Immature natural killer cell (primary cell): ENCODE results near the gene SRGAP3. TPM values are rescaled to one million over a fixed set of nuclear protein-coding genes. Genes with fewer than 3 reads are reported as not detected.
"Not testable (repeated sequence)": the region's sequence is repeated elsewhere in the genome, so short reads cannot be mapped to it uniquely, and the experiment has no call there.

Experiments used
- DNase-seq, 3 donors: peaks; one replicate each; pipeline ENCODE4 v3.0.0; 2022; ENCODE audit warnings: mixed read lengths in 1 of 3
- H3K27ac Mint-ChIP-seq, 6 donors: one replicate each; pipeline ENCODE4 v1.8.0; 2020; ENCODE audit warnings: mixed read lengths in 6 of 6, mild to moderate bottlenecking in 5 of 6, inconsistent platforms in 4 of 6, moderate library complexity in 3 of 6
- H3K27me3 Mint-ChIP-seq, 3 donors: one replicate each; pipeline ENCODE4 v1.8.0; 2020 to 2021; ENCODE audit warnings: low read depth in 3 of 3, mild to moderate bottlenecking in 3 of 3, mixed read lengths in 3 of 3, moderate library complexity in 3 of 3, inconsistent platforms in 1 of 3
- H3K36me3 Mint-ChIP-seq, 3 donors: one replicate each; pipeline ENCODE4 v1.8.0; 2020; ENCODE audit warnings: mixed read lengths in 3 of 3, inconsistent platforms in 2 of 3, mild to moderate bottlenecking in 2 of 3
- H3K4me1 Mint-ChIP-seq, 2 donors: one replicate each; pipeline ENCODE4 v1.8.0; 2020; ENCODE audit warnings: inconsistent platforms in 2 of 2, mild to moderate bottlenecking in 2 of 2, mixed read lengths in 2 of 2, moderate library complexity in 1 of 2
- H3K4me3 Mint-ChIP-seq, 5 donors: one replicate each; pipeline ENCODE4 v1.8.0; 2020; ENCODE audit warnings: mild to moderate bottlenecking in 5 of 5, mixed read lengths in 5 of 5, inconsistent platforms in 3 of 5, moderate library complexity in 3 of 5
- H3K9me3 Mint-ChIP-seq, 6 donors: one replicate each; pipeline ENCODE4 v1.8.0; 2020; ENCODE audit warnings: mild to moderate bottlenecking in 6 of 6, mixed read lengths in 6 of 6, inconsistent platforms in 4 of 6, moderate library complexity in 3 of 6
- polyA plus RNA-seq, 3 donors: library from polyadenylated mRNA; unstranded; fragments of 300-500 nt; fragmentation: Illumina TruSeq; gene quantifications; one replicate each; pipeline ENCODE4 v1.2.3, GENCODE V29; 2021

Gene SRGAP3
- under 1 TPM in 2 of 3 donors, not detected in 1; 0.29 to 0.99 TPM for polyA plus RNA-seq

DNA sequence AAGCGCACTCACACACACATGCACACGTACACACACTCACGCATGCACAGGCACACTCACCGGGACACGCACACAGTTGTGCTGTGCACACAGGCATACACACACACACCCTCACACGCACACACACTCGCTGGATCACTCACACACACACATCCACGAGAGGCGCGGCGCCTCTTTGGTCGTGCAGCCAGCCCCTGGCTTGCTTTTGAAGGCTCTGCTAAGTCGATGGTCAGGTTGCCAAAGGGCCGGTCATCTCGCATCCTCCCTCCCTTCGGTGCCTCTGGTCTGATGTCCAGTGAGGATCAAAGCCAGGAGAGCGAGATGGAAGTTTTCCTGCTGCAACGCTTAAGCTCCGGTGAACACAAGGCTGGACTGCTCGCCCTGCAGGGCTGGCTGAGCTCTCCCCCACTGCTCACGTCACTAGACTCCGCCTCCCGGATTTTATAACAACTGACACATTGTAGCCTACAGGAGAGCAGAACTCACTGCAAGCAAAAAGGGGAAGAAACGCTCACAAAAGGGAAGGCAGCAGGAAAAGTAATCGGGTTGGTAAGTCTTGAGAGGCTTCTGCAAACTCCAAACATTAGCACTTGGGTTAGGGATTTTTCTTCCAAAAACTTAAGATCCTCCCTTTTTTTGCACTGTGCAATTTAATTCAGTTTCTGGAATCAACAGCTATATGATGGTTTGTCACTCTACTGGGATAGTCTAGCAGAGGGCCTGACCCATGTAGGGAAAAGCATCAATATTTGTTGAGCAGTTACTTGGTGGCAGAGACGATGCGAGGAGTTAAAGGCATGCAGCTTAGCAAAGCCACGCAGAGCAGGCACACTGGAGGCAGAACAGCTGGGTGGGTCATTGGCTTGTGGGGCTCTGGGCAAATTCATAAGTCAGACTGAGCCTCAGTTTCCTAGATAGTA, at the start of gene SRGAP3:
SRGAP3 (minus strand) TSS at position 374 of the 920 bp plus-strand sequence. CDS start 695 bp downstream, outside the sequence.
- Mint-ChIP-seq H3K4me1 (peaks cover 24% of the 10 kb centered on the region in 2 donors), H3K27me3 (peaks cover 1 to 3% (median 3%) of the 10 kb centered on the region in 3 donors), H3K9me3 (no peaks in the 10 kb centered on the region), H3K36me3 (no peaks in the 10 kb centered on the region), H3K4me3 (peak within 1 kb of the TSS; percentile 90 to 95 (median 93)), H3K27ac (peak within 1 kb of the TSS in 5 of 6 donors; percentile 0 to 67 (median 38))
- DNase-seq, result peak; percentile 73 to 74 (median 74)

GRCh38 chr3:9298236-9298635, 48.8 kb upstream of the SRGAP3 start:
- Mint-ChIP-seq H3K9me3 (no peaks in the 10 kb centered on the region), H3K4me3 (no peak overlapping the region), H3K27me3 (peaks cover 4 to 10% (median 4%) of the 10 kb centered on the region in 3 donors), H3K36me3 (no peaks in the 10 kb centered on the region), H3K4me1 (peaks cover 5 to 10% of the 10 kb centered on the region in 2 donors), H3K27ac (no peak overlapping the region)
- DNase-seq, result no peak

GRCh38 chr3:9296241-9296640, 46.8 kb upstream of the SRGAP3 start:
- no peak for DNase-seq
- H3K4me1 Mint-ChIP-seq, result peaks cover 0 to 2% of the 10 kb centered on the region in 2 donors
- H3K27me3 Mint-ChIP-seq, result peaks cover 1 to 7% (median 7%) of the 10 kb centered on the region in 3 donors
- H3K27ac Mint-ChIP-seq, result no peak overlapping the region
- no peaks in the 10 kb centered on the region for H3K36me3 Mint-ChIP-seq
- H3K9me3 Mint-ChIP-seq, result no peaks in the 10 kb centered on the region
- no peak overlapping the region for H3K4me3 Mint-ChIP-seq

- no peak for DNase-seq
- H3K4me3 Mint-ChIP-seq, result no peak overlapping the region
- no peaks in the 10 kb centered on the region for H3K4me1 Mint-ChIP-seq
- H3K27me3 Mint-ChIP-seq, result peaks cover 1 to 11% (median 6%) of the 10 kb centered on the region in 3 donors
- H3K9me3 Mint-ChIP-seq, result no peaks in the 10 kb centered on the region
- H3K27ac Mint-ChIP-seq, result no peak overlapping the region
- no peaks in the 10 kb centered on the region for H3K36me3 Mint-ChIP-seq
Observed at GRCh38 chr3:9295007-9295406, 45.6 kb upstream of the SRGAP3 start.

GRCh38 chr3:9293953-9294352, 44.5 kb upstream of the SRGAP3 start:
- DNase-seq, H3K4me1 Mint-ChIP-seq, H3K4me3 Mint-ChIP-seq, H3K36me3 Mint-ChIP-seq, H3K27ac Mint-ChIP-seq, H3K9me3 Mint-ChIP-seq: not testable (repeated sequence)
- H3K27me3 Mint-ChIP-seq, result peaks cover 3 to 15% (median 6%) of the 10 kb centered on the region in 3 donors

DNA sequence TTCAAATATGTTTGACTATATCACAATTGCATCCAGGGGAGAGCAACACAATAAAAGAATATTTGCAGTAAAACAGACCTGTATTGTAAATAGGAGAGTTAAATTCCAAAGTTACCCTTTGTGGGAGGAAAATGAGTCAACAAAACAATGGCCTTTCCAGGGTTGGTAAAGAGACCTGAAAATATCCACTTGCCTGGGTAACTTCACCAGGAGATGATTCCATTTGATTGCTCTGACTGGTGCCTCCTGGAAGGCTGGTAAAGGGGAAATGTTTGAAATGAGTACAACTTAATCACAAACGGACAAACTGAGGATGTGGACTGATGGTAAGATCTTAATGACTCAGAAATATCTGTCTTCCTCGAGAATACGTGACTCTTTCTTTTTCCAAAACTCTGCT, 43.6 kb upstream of the SRGAP3 start:
- Mint-ChIP-seq H3K4me1 (no peaks in the 10 kb centered on the region), H3K4me3 (no peak overlapping the region), H3K36me3 (no peaks in the 10 kb centered on the region), H3K27me3 (peaks cover 3 to 15% (median 6%) of the 10 kb centered on the region in 3 donors), H3K27ac (no peak overlapping the region), H3K9me3 (no peaks in the 10 kb centered on the region)
- no peak for DNase-seq

GRCh38 chr3:9292516-9292915, 43.1 kb upstream of the SRGAP3 start:
- no peaks in the 10 kb centered on the region for H3K4me1 Mint-ChIP-seq
- H3K9me3 Mint-ChIP-seq, result no peaks in the 10 kb centered on the region
- no peak overlapping the region for H3K4me3 Mint-ChIP-seq
- H3K27me3 Mint-ChIP-seq, result peaks cover 3 to 15% (median 6%) of the 10 kb centered on the region in 3 donors
- DNase-seq, result no peak
- H3K27ac Mint-ChIP-seq, result no peak overlapping the region
- no peaks in the 10 kb centered on the region for H3K36me3 Mint-ChIP-seq

DNA sequence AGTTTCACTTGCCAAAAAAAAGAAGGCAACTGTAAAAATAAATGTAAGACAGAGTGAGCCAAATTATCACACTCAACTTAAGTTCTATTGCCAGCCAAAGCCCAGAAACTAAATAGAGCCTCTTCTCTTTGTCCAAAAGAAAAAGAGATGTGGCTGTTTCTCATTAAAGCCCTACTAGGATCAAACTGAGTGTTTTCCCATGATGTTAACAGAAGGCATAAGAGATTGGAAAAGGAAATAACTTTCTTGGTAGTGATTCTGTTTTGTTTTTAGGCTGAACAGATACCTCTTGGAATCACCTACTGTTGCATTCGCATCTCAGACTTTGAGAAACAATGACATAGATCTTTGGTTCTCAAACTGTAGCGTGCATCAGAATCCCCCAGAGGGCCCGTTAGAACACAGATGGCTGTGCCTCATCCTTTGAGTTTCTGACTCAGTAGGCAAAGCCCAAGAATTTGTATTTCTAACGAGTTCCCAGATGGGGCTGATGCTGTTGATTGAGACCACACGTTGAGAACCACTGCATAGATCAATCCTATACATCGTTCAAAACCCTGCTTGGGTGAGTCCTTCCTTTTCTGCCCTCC, 42.5 kb upstream of the SRGAP3 start:
- H3K9me3 Mint-ChIP-seq, result no peaks in the 10 kb centered on the region
- no peaks in the 10 kb centered on the region for H3K4me1 Mint-ChIP-seq
- peaks cover 3 to 15% (median 6%) of the 10 kb centered on the region in 3 donors for H3K27me3 Mint-ChIP-seq
- no peak overlapping the region for H3K27ac Mint-ChIP-seq
- no peak for DNase-seq
- H3K4me3 Mint-ChIP-seq, result no peak overlapping the region
- no peaks in the 10 kb centered on the region for H3K36me3 Mint-ChIP-seq

GRCh38 chr3:9290566-9290965, 41.1 kb upstream of the SRGAP3 start:
- no peak overlapping the region for H3K27ac Mint-ChIP-seq
- no peaks in the 10 kb centered on the region for H3K9me3 Mint-ChIP-seq
- H3K4me1 Mint-ChIP-seq, result no peaks in the 10 kb centered on the region
- no peaks in the 10 kb centered on the region for H3K36me3 Mint-ChIP-seq
- no peak overlapping the region for H3K4me3 Mint-ChIP-seq
- H3K27me3 Mint-ChIP-seq, result peaks cover 3 to 15% (median 6%) of the 10 kb centered on the region in 3 donors
- DNase-seq, result no peak

- H3K4me1 Mint-ChIP-seq, H3K4me3 Mint-ChIP-seq, DNase-seq, H3K27ac Mint-ChIP-seq, H3K36me3 Mint-ChIP-seq, H3K9me3 Mint-ChIP-seq, H3K27me3 Mint-ChIP-seq: not testable (repeated sequence)
Observed at GRCh38 chr3:9281533-9281932, 32.1 kb upstream of the SRGAP3 start.

DNA sequence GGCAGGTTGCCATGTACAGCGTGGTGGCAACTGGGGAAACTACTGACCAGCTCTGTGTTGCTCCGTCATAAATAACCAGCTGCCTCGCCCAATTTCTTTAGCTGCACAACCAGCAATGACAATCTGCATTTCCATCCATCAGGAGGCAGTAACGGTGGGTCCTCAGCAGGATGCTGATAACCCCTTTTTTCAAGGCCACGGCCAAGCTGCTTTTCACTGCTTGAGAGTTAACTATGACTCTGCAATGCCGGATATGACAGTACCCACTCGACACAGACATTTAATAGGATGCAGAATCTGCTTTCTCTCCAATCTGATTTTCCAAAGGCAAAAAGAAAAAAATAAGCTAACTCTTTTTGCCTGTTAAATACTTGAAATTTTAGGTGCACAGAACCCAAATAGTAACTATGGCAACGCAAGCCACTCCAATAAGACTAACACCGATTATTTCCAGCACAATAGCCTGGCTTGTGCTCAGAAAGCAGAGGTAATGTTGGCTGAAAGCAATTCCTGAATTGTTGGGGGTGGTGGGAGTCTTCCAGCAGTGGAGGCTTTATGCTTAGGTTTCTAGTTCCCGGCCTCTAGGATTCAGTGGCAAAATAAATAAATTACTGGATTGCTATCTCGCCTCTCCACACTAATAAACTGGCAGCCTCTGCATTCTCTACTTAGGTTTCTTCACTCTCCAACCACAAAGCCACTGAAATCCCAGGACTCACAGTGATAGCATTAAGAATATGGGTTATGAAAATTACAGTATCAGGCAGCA, 31.2 kb upstream of the SRGAP3 start:
- Mint-ChIP-seq H3K4me3 (no peak overlapping the region), H3K27me3 (peaks cover 1 to 3% (median 2%) of the 10 kb centered on the region in 3 donors), H3K4me1 (no peaks in the 10 kb centered on the region), H3K36me3 (no peaks in the 10 kb centered on the region), H3K9me3 (no peaks in the 10 kb centered on the region), H3K27ac (no peak overlapping the region)
- no peak for DNase-seq

DNA sequence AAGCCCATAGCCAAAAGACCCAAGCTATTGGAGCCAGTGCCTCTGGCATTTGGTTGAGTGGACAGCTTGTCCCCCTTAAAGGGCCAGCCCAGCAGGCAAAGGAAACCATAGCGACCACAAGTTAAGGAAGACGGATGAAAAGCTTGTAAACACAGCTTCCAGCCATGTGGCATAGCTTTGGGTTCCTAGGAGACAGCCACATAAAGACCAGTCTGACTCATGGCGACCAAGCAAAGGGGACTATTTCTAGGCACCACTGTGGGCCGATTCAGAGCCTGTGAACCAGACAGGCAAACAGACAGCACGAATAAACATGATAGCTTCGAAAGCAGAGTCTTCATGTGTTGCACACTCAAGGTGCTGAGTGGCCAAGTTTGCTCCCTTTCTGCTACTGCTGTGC, 30.5 kb upstream of the SRGAP3 start:
- H3K27me3 Mint-ChIP-seq, result peaks cover 1 to 3% (median 2%) of the 10 kb centered on the region in 3 donors
- no peak for DNase-seq
- H3K4me1 Mint-ChIP-seq, result no peaks in the 10 kb centered on the region
- no peak overlapping the region for H3K27ac Mint-ChIP-seq
- no peaks in the 10 kb centered on the region for H3K36me3 Mint-ChIP-seq
- no peak overlapping the region for H3K4me3 Mint-ChIP-seq
- no peaks in the 10 kb centered on the region for H3K9me3 Mint-ChIP-seq

GRCh38 chr3:9278498-9278897, 29.1 kb upstream of the SRGAP3 start:
- Mint-ChIP-seq H3K4me1 (no peaks in the 10 kb centered on the region), H3K27ac (no peak overlapping the region), H3K36me3 (no peaks in the 10 kb centered on the region), H3K4me3 (no peak overlapping the region), H3K9me3 (no peaks in the 10 kb centered on the region), H3K27me3 (peaks cover 1 to 3% (median 2%) of the 10 kb centered on the region in 3 donors)
- DNase-seq, result no peak

GRCh38 chr3:9278085-9278484, 28.6 kb upstream of the SRGAP3 start:
- Mint-ChIP-seq H3K36me3 (no peaks in the 10 kb centered on the region), H3K9me3 (no peaks in the 10 kb centered on the region), H3K27ac (no peak overlapping the region), H3K4me1 (no peaks in the 10 kb centered on the region), H3K4me3 (no peak overlapping the region), H3K27me3 (peaks cover 1 to 3% (median 2%) of the 10 kb centered on the region in 3 donors)
- DNase-seq, result no peak
